Tibial artery (tissue), 4 donors: Measurements from ENCODE around the gene TSHZ1.

Experiments
- DNase-seq, 2 donors: peaks; one replicate each; pipeline ENCODE4 v3.0.0-alpha.2; 2019
- H3K27ac ChIP-seq, 2 donors: fragments of 200-600 bp; sonication (generic) in 1 of 2; 1 replicate in 1 of 2; 2 replicates in 1 of 2; pipeline ENCODE4 v1.5.1; 2018 to 2019; ENCODE audit warnings: mild to moderate bottlenecking in 1 of 2
- H3K27me3 ChIP-seq, 2 donors: fragments of 200-600 bp; sonication (generic) in 1 of 2; one replicate each; pipeline versions ENCODE4 v1.5.1 to v1.6.0; 2016 to 2019
- H3K36me3 ChIP-seq, 3 donors: fragments of 200-600 bp; sonication (generic) in 2 of 3; one replicate each; pipeline ENCODE4 v1.5.1; 2016 to 2019; ENCODE audit warnings: mild to moderate bottlenecking in 2 of 3
- H3K4me1 ChIP-seq, 4 donors: fragments of 200-600 bp; sonication (generic) in 2 of 4; 1 replicate in 3 of 4; 2 replicates in 1 of 4; pipeline ENCODE4 v1.5.1; 2016 to 2019
- H3K4me3 ChIP-seq, 2 donors: fragments of 200-600 bp; sonication (generic) in 1 of 2; 1 replicate in 1 of 2; 2 replicates in 1 of 2; pipeline ENCODE4 v1.5.1; 2018 to 2019; ENCODE audit warnings: mild to moderate bottlenecking in 2 of 2
- H3K9me3 ChIP-seq, 3 donors: fragments of 200-600 bp; sonication (generic) in 1 of 3; one replicate each; pipeline ENCODE4 v1.5.1; 2016 to 2019
- intact Hi-C: fragments of 100-400 bp; cut with DNase I; formaldehyde crosslinking; loops from one replicate; pipeline ENCODE4 v1.15.0; 2023; ENCODE audit warnings: low total_unique reads
- TF ChIP-seq, protein P1 (sequence below), 2 experiments: fragments of 200-600 bp in 1 of 2; fragments of 450-650 bp in 1 of 2; IDR thresholded peaks; one replicate each; pipeline ENCODE4 v1.5.1; 2017 to 2019; ENCODE audit warnings: antibody characterized with exemption in 2 of 2, mild to moderate bottlenecking in 1 of 2, moderate library complexity in 1 of 2

TSHZ1 gene

DNA sequence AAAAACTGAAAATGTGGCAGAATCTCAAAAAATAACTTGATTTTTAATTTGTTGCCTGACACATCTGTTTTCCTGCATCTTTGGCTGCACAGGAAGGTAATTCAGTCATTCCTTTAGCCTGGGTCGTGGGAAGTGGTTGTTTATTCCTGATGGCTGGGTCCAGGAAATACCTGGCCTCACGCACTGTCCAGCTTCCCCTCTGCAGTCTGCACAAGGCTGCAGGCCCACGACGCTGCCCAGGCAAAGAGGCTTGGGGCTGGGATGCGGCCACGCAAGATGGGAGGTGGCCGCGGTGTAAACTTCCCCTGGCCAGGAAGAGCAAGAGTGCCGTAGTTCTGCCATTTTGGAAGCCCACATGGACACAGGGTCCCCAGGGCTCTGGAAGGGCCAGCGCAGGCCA lies 28.2 kb downstream of the TSHZ1 start:
- Histone ChIP-seq H3K36me3 (no peaks in the 10 kb centered on the region), H3K4me3 (no peak overlapping the region), H3K27me3 (no peaks in the 10 kb centered on the region), H3K9me3 (no peaks in the 10 kb centered on the region), H3K27ac (no peak overlapping the region), H3K4me1 (no peaks in the 10 kb centered on the region)
- intact Hi-C loops = no loop called here
- DNase-seq = no peak
- TF ChIP-seq, protein P1, sequence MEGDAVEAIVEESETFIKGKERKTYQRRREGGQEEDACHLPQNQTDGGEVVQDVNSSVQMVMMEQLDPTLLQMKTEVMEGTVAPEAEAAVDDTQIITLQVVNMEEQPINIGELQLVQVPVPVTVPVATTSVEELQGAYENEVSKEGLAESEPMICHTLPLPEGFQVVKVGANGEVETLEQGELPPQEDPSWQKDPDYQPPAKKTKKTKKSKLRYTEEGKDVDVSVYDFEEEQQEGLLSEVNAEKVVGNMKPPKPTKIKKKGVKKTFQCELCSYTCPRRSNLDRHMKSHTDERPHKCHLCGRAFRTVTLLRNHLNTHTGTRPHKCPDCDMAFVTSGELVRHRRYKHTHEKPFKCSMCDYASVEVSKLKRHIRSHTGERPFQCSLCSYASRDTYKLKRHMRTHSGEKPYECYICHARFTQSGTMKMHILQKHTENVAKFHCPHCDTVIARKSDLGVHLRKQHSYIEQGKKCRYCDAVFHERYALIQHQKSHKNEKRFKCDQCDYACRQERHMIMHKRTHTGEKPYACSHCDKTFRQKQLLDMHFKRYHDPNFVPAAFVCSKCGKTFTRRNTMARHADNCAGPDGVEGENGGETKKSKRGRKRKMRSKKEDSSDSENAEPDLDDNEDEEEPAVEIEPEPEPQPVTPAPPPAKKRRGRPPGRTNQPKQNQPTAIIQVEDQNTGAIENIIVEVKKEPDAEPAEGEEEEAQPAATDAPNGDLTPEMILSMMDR (IDR thresholded peaks at IDR 0.05) = no peak

DNA sequence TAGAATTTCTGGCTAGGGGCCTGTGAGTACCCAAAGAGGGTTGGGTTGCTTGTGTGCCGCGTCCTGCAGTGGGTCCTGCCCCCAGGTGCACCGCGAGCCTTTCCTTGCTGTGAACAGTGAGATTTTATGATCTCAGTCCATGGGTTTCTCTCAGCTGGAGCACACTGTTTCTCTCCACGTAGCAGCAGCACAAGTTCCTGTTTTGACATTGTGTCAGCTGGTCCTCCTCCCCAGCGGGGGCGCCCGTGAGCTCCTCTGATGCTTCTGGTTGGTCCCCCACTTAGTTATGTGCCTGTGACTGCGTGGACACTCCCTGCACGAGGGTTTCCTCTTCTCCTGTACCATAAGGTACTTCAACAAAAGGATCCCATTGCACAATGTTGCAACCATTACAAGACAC lies 29.8 kb downstream of the TSHZ1 start:
- H3K36me3 ChIP-seq = no peaks in the 10 kb centered on the region
- H3K27ac ChIP-seq = no peak overlapping the region
- TF ChIP-seq, protein P1 (IDR thresholded peaks at IDR 0.05) = no peak
- no peaks in the 10 kb centered on the region for H3K27me3 ChIP-seq
- no peaks in the 10 kb centered on the region for H3K4me1 ChIP-seq
- DNase-seq = no peak
- H3K9me3 ChIP-seq = no peaks in the 10 kb centered on the region
- no peak overlapping the region for H3K4me3 ChIP-seq
- intact Hi-C loops = no loop called here

- H3K27me3 ChIP-seq = no peaks in the 10 kb centered on the region
- no peak for DNase-seq
- H3K4me3 ChIP-seq = no peak overlapping the region
- H3K36me3 ChIP-seq = no peaks in the 10 kb centered on the region
- TF ChIP-seq, protein P1 (IDR thresholded peaks at IDR 0.05) = no peak
- intact Hi-C loops = no loop called here
- H3K9me3 ChIP-seq = no peaks in the 10 kb centered on the region
- no peak overlapping the region for H3K27ac ChIP-seq
- peaks cover 0 to 9% (median 4%) of the 10 kb centered on the region in 4 donors for H3K4me1 ChIP-seq
Measured at GRCh38 chr18:75241705-75242104, 31.1 kb downstream of the TSHZ1 start.

DNA sequence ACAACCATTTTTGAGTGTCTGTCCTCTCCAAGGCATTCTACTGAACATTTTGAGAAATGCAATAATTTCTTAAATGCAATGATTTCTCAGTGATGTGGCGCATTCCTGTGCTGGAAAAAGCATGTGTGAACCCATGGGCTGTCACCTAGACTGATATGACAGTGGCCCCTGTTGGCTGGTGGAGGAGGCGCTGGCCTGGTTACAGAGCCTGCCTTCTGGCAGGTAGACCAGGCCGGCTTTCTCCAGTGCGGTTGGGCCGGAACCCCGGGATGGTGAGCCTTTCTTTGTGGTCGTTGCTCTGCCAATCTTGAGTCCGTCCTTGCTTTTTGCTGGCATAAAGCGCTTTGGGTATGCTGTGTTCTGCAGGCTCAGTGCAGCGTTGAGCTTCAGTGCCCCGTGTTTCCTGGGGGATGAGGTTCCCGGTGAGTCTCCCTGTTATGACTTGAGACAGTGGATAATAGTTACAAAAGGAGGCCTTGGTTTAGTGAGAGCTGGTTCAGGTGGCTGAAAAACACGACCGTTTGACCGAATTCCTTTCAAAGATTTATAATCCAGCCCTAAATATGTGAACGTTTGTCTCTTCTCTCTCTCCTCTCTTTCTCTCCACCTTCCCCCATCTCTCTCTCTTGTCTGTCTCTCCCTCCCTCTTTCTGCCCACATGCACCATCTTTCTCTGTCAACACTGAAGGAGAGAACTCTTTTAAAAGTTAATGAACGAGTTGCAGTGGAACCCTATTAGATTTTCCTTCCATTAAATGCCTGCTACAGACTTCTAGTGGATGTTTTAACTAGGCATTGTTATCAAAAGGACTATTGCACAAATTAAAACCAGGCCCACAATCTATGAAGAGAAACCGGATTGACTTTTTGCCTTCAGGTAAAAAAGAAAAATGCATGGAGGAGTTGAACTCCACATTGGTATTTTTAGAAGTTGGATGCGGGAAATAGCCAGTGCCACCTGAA lies 34.0 kb downstream of the TSHZ1 start:
- DNase-seq = no peak
- intact Hi-C loops = no loop called here

DNA sequence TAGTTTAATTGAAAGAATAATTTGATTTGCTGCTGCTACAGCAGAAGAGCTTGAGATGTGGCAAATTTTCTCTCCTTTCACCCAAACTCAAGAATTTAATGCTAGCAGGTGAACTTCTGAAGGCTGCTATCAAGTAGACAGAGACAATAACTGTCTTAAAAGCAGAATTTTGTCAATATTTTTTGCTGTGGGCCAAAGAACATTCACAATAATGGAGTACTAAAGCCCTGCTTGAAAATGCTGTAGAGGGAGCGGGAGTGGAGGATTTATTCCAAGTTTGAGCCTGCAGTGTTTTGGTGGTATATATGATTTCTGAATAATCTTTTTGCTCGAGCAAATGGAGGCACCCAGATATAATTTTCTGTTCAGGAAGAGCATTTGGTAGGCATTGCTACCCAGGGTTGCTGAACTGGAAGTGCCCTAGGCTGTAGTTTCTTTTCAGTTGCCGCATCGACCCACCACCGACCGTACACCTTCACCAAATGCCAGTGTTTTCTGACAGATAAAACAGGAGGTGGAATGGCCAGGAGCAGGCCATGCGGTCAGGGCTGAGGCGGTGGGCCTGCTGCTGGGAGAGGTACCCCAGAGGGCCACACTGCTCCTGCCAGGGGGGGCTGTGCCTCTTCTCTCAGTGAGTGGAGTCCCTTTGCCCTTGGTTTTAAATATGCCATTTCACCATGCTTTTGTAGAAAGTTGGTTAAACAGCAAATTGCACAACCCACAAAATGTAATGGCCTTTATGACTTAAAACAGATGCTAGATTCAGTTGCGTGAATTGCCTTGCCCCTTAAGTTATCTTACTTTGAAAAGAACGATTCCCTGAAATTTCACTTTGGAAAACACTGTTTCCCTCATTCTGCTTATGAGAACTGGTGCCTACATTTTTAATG lies 36.4 kb downstream of the TSHZ1 start:
- DNase-seq = no peak
- Histone ChIP-seq H3K36me3 (no peaks in the 10 kb centered on the region), H3K9me3 (no peaks in the 10 kb centered on the region), H3K4me3 (peak overlapping the region; percentile 47 to 48), H3K27me3 (no peaks in the 10 kb centered on the region), H3K4me1 (peaks cover 0 to 23% (median 12%) of the 10 kb centered on the region in 4 donors), H3K27ac (peak overlapping the region; percentile 53 to 68)
- intact Hi-C loops = no loop called here
- TF ChIP-seq, protein P1 (IDR thresholded peaks at IDR 0.05) = no peak

More for the DNA sequence above, 34.0 kb downstream of the TSHZ1 start:
- TF ChIP-seq, protein P1 (IDR thresholded peaks at IDR 0.05) = peak in 1 of 2 experiments; percentile 10
- Histone ChIP-seq H3K9me3 (no peaks in the 10 kb centered on the region), H3K27me3 (no peaks in the 10 kb centered on the region), H3K4me3 (no peak overlapping the region), H3K27ac (no peak overlapping the region), H3K36me3 (no peaks in the 10 kb centered on the region), H3K4me1 (peaks cover 0 to 16% (median 7%) of the 10 kb centered on the region in 4 donors)
